K562 (cell line): ENCODE results near the gene OR51B2. TPM values are rescaled to one million over a fixed set of nuclear protein-coding genes. Genes with fewer than 3 reads are reported as not detected.

Source experiments
- BCOR ChIP-seq: fragments of 450-650 bp; IDR thresholded peaks from 2 replicates; pipeline ENCODE4 v1.6.1; 2016
- CTCF ChIP-seq, 3 experiments: IDR thresholded peaks in 2 of 3; conservative IDR thresholded peaks in 1 of 3; 2 replicates each; pipeline ENCODE4 v1.5.1; 2011 to 2012; ENCODE audit warnings: low read length in 3 of 3, mild to moderate bottlenecking in 3 of 3, control low read depth in 2 of 3, improper control_type of control experiment in 1 of 3, inconsistent platforms in 1 of 3, low read depth in 1 of 3, mixed read lengths in 1 of 3, moderate library complexity in 1 of 3; ENCODE audit not compliant: insufficient read depth in 2 of 3
- FOXA3 ChIP-seq, 2 experiments: fragments of 450-650 bp in 1 of 2; sonication (generic) in 1 of 2; formaldehyde crosslinking; IDR thresholded peaks in 1 of 2; conservative IDR thresholded peaks in 1 of 2; 2 replicates each; pipeline versions ENCODE4 v1.4.0 to v1.8.0; 2020 to 2022; ENCODE audit warnings: mild to moderate bottlenecking in 2 of 2, missing genetic modification reagents in 1 of 2
- GMEB1 ChIP-seq: fragments of 250-450 bp; sonication (Bioruptor Pico); IDR thresholded peaks from 2 replicates; pipeline ENCODE4 v1.4.0; 2020; ENCODE audit warnings: mild to moderate bottlenecking
- GTF2A2 ChIP-seq: IDR thresholded peaks from 2 replicates; pipeline ENCODE4 v1.6.1; 2016; ENCODE audit warnings: mild to moderate bottlenecking, missing genetic modification characterization, missing compliant biosample characterization
- KLF6 ChIP-seq: fragments of 250-450 bp; sonication (Bioruptor Pico); IDR thresholded peaks from 2 replicates; pipeline ENCODE4 v1.4.0; 2020; ENCODE audit warnings: mild to moderate bottlenecking, moderate library complexity, borderline replicate concordance
- MAFF ChIP-seq: IDR thresholded peaks from 2 replicates; pipeline ENCODE4 v1.6.1; 2012; ENCODE audit warnings: low read length, improper control_type of control experiment
- PTTG1 ChIP-seq: fragments of 450-650 bp; IDR thresholded peaks from 2 replicates; pipeline ENCODE4 v1.6.1; 2016; ENCODE audit warnings: low read depth, mild to moderate bottlenecking, missing genetic modification characterization, missing compliant biosample characterization
- TEAD2 ChIP-seq: fragments of 450-650 bp; IDR thresholded peaks from 2 replicates; pipeline ENCODE4 v1.6.1; 2016; ENCODE audit warnings: missing genetic modification characterization, control low read depth, missing compliant biosample characterization
- XRCC5 ChIP-seq: fragments of 200-400 bp; formaldehyde crosslinking; IDR thresholded peaks from 2 replicates; pipeline ENCODE4 v1.6.1; 2017; ENCODE audit warnings: low read depth, mild to moderate bottlenecking, low read length
- ZNF124 ChIP-seq: sonication (generic); formaldehyde crosslinking; IDR thresholded peaks from 2 replicates; pipeline ENCODE4 v1.8.1; 2022; ENCODE audit warnings: missing genetic modification reagents
- ZNF239 ChIP-seq: fragments of 250-450 bp; sonication (Bioruptor Pico); IDR thresholded peaks from 2 replicates; pipeline ENCODE4 v1.4.0; 2020; ENCODE audit warnings: mild to moderate bottlenecking
- ZNF41 ChIP-seq: fragments of 250-450 bp; sonication (Bioruptor Pico); conservative IDR thresholded peaks from 2 replicates; pipeline ENCODE4 v1.4.0; 2020; ENCODE audit warnings: mild to moderate bottlenecking
- ZNF592 ChIP-seq: fragments of 450-650 bp; IDR thresholded peaks from 2 replicates; pipeline ENCODE4 v1.6.1; 2017; ENCODE audit warnings: antibody characterized with exemption, mild to moderate bottlenecking
- ZNF655 ChIP-seq: fragments of 250-450 bp; sonication (Bioruptor Pico); IDR thresholded peaks from 2 replicates; pipeline ENCODE4 v1.5.0; 2021
- ZNF740 ChIP-seq, 3 experiments: fragments of 200-800 bp in 1 of 3; sonication (Bioruptor generic) in 1 of 3; sonication (generic) in 1 of 3; formaldehyde crosslinking in 1 of 3; IDR thresholded peaks; 2 replicates each; pipeline versions ENCODE4 v1.6.1 to v1.8.0; 2016 to 2022; ENCODE audit warnings: mild to moderate bottlenecking in 2 of 3, missing compliant biosample characterization in 2 of 3, missing genetic modification characterization in 2 of 3, missing genetic modification reagents in 1 of 3
- polyA plus RNA-seq, 8 experiments: library from polyadenylated mRNA; depleted of rRNA in 4 of 8; stranded (reverse) in 5 of 8; unstranded in 3 of 8; fragments of >200 nt; fragmentation: Nextera tagmentation in 2 of 8; fragmentation: Illumina TruSeq in 1 of 8; extraction: Ambion mirVana in 2 of 8; extraction: Trizol in 1 of 8; gene quantifications; 2 replicates each; pipeline versions ENCODE4 v1.2.1 to v1.2.3, GENCODE V29; 2011 to 2014; ENCODE audit warnings: inconsistent platforms in 1 of 8, missing spikeins in 1 of 8
- total RNA-seq, 7 experiments: library from RNA; depleted of rRNA in 6 of 7; stranded (reverse); fragments of >200 nt in 6 of 7; fragmentation: Illumina TruSeq in 2 of 7; extraction: Trizol in 2 of 7; gene quantifications; 2 replicates each; pipeline versions ENCODE4 v1.2.1 to v1.2.3, GENCODE V29; 2011 to 2021; ENCODE audit warnings: low replicate concordance in 1 of 7

Gene OR51B2
- total and polyA plus RNA-seq, 9 of the 15 experiments (the other 6 are each of a cell fraction or from before 2014, with no cell fraction given): 0.38 to 6.6 (median 4.0) TPM

GRCh38 chr11:5367448-5368074, 43.5 kb upstream of the OR51B2 start (continued):
- TF ChIP-seq CTCF (IDR thresholded peaks at IDR 0.05 in 2 of 3, conservative IDR thresholded peaks at IDR 0.05 in 1 of 3; ENCODE audit: insufficient read depth in 2 of 3, low read depth in 1 of 3, low read length in 3 of 3): no peak
- no peak for TF ChIP-seq BCOR
- TF ChIP-seq ZNF740 (CRISPR knock-in tag; IDR thresholded peaks at IDR 0.05): no peak
- peak in 1 of 2 experiments; percentile 70; a peak in 1 of 4 replicates for TF ChIP-seq ZNF740 (tag; IDR thresholded peaks at IDR 0.05)
- peak; percentile 57; the same call in 1 of the 2 replicates for TF ChIP-seq GTF2A2 (tag)
- 0 out of 2 replicates have a peak, but pooled peaks have one; percentile 22 for TF ChIP-seq TEAD2
- no peak for TF ChIP-seq XRCC5
- no peak for TF ChIP-seq GMEB1 (CRISPR knock-in tag)
- peak; percentile 95 for TF ChIP-seq ZNF592
- TF ChIP-seq ZNF239 (CRISPR knock-in tag): peak; percentile 47; the same call in 1 of the 2 replicates
- no peak for TF ChIP-seq ZNF124
- TF ChIP-seq MAFF: no peak
- no peak for TF ChIP-seq FOXA3 (CRISPR knock-in tag; conservative IDR thresholded peaks at IDR 0.05 in 1 of 2, IDR thresholded peaks at IDR 0.05 in 1 of 2)
- no peak for TF ChIP-seq ZNF655
- TF ChIP-seq ZNF41 (CRISPR knock-in tag): 0 out of 2 replicates have a peak, but pooled peaks have one; percentile 64
- TF ChIP-seq KLF6 (CRISPR knock-in tag): peak; percentile 47; the same call in 1 of the 2 replicates
- peak; percentile 80 for TF ChIP-seq PTTG1 (tag)
